Mesenchymal stem cell (in vitro differentiated cells and primary cell): ENCODE data around the gene LGALS1. TPM values are rescaled to one million over a fixed set of nuclear protein-coding genes. Genes with fewer than 3 reads are reported as not detected.

ENCODE experiments used
- DNase-seq: peaks from one replicate; pipeline ENCODE4 v3.0.0-alpha.2; 2013
- H2AFZ ChIP-seq: one replicate; pipeline ENCODE4 v1.6.1; 2013; ENCODE audit warnings: low read depth, mild to moderate bottlenecking, control low read depth, inconsistent platforms, low read length, moderate library complexity
- H2AK5ac ChIP-seq: 2 replicates; pipeline ENCODE4 v1.6.1; 2013; ENCODE audit warnings: low read length, moderate library complexity, mild to moderate bottlenecking, inconsistent platforms; ENCODE audit not compliant: severe bottlenecking
- H2BK120ac ChIP-seq: one replicate; pipeline ENCODE4 v1.6.1; 2013; ENCODE audit warnings: low read depth, mild to moderate bottlenecking, inconsistent platforms, low read length, moderate library complexity
- H2BK12ac ChIP-seq, 2 experiments: one replicate each; pipeline ENCODE4 v1.6.1; 2013; ENCODE audit warnings: inconsistent platforms in 2 of 2, low read length in 2 of 2, mild to moderate bottlenecking in 2 of 2, moderate library complexity in 2 of 2, control low read depth in 1 of 2
- H2BK15ac ChIP-seq: one replicate; pipeline ENCODE4 v1.6.1; 2013; ENCODE audit warnings: mild to moderate bottlenecking, low read depth, inconsistent platforms; ENCODE audit not compliant: poor library complexity, severe bottlenecking
- H2BK5ac ChIP-seq: 2 replicates; pipeline ENCODE4 v1.6.1; 2013; ENCODE audit warnings: low read depth, mild to moderate bottlenecking, low read length, control low read depth, inconsistent platforms; ENCODE audit not compliant: poor library complexity, severe bottlenecking
- H3K14ac ChIP-seq, 2 experiments: one replicate each; pipeline ENCODE4 v1.6.1; 2013; ENCODE audit warnings: inconsistent platforms in 2 of 2, low read length in 2 of 2, control low read depth in 1 of 2, mild to moderate bottlenecking in 1 of 2, moderate library complexity in 1 of 2
- H3K18ac ChIP-seq, 2 experiments: one replicate each; pipeline ENCODE4 v1.6.1; 2013; ENCODE audit warnings: inconsistent platforms in 2 of 2, low read length in 2 of 2, control low read depth in 1 of 2, low read depth in 1 of 2, mild to moderate bottlenecking in 1 of 2
- H3K23ac ChIP-seq, 2 experiments: one replicate each; pipeline ENCODE4 v1.6.1; 2013; ENCODE audit warnings: inconsistent platforms in 2 of 2, low read length in 2 of 2, mild to moderate bottlenecking in 2 of 2, moderate library complexity in 2 of 2, control low read depth in 1 of 2
- H3K27ac ChIP-seq: 2 replicates; pipeline ENCODE4 v1.5.1; 2013; ENCODE audit warnings: mild to moderate bottlenecking, moderate library complexity, low read length, control low read depth, inconsistent platforms; ENCODE audit not compliant: poor library complexity, severe bottlenecking
- H3K27me3 ChIP-seq, 2 experiments: 2 replicates each; pipeline versions ENCODE4 v1.6.1 to v1.7.0; 2013; ENCODE audit warnings: low read length in 2 of 2, mild to moderate bottlenecking in 2 of 2, moderate library complexity in 2 of 2, control low read depth in 1 of 2, inconsistent platforms in 1 of 2; ENCODE audit not compliant: control insufficient read depth in 1 of 2, insufficient read depth in 1 of 2
- H3K36me3 ChIP-seq, 2 experiments: 2 replicates each; pipeline versions ENCODE4 v1.6.1 to v1.7.0; 2013; ENCODE audit warnings: low read length in 2 of 2, control low read depth in 1 of 2, inconsistent platforms in 1 of 2, low read depth in 1 of 2, mild to moderate bottlenecking in 1 of 2; ENCODE audit not compliant: insufficient read depth in 2 of 2, control insufficient read depth in 1 of 2
- H3K4ac ChIP-seq, 2 experiments: one replicate each; pipeline ENCODE4 v1.6.1; 2013; ENCODE audit warnings: inconsistent platforms in 2 of 2, low read length in 2 of 2, mild to moderate bottlenecking in 2 of 2, moderate library complexity in 2 of 2, control low read depth in 1 of 2, low read depth in 1 of 2
- H3K4me1 ChIP-seq: 2 replicates; pipeline ENCODE4 v1.6.1; 2013; ENCODE audit warnings: low read depth, low read length, control low read depth; ENCODE audit not compliant: control insufficient read depth, insufficient read depth
- H3K4me2 ChIP-seq: 2 replicates; pipeline ENCODE4 v1.6.1; 2013; ENCODE audit warnings: low read length, mild to moderate bottlenecking, inconsistent platforms; ENCODE audit not compliant: poor library complexity, severe bottlenecking
- H3K4me3 ChIP-seq, 2 experiments: 2 replicates each; pipeline versions ENCODE4 v1.5.1 to v1.7.0; 2013; ENCODE audit warnings: low read length in 2 of 2, mild to moderate bottlenecking in 2 of 2, control low read depth in 1 of 2, low read depth in 1 of 2; ENCODE audit not compliant: insufficient read depth in 1 of 2
- H3K79me1 ChIP-seq: replicated peaks from 2 replicates; pipeline ENCODE4 v1.6.1; 2013; ENCODE audit warnings: mild to moderate bottlenecking, control low read depth, low read length, inconsistent platforms; ENCODE audit not compliant: poor library complexity, severe bottlenecking
- H3K9ac ChIP-seq: 2 replicates; pipeline ENCODE4 v1.7.0; 2013; ENCODE audit warnings: mild to moderate bottlenecking, low read length, moderate library complexity
- H3K9me3 ChIP-seq: 2 replicates; pipeline ENCODE4 v1.7.0; 2013; ENCODE audit warnings: mild to moderate bottlenecking, low read length; ENCODE audit not compliant: control insufficient read depth
- H4K8ac ChIP-seq: one replicate; pipeline ENCODE4 v1.6.1; 2013; ENCODE audit warnings: inconsistent platforms, mild to moderate bottlenecking, low read length, moderate library complexity
- H4K91ac ChIP-seq: one replicate; pipeline ENCODE4 v1.6.1; 2013; ENCODE audit warnings: mild to moderate bottlenecking, low read length, inconsistent platforms
- WGBS: methylation state at CpG from one replicate; pipeline ENCODE4 v1.1.7; 2013; ENCODE audit warnings: mixed read lengths; 5-methylcytosine and 5-hydroxymethylcytosine counted together
- small RNA-seq: library from polyadenylated mRNA; stranded (forward); fragments of <200 nt; extraction: miRNeasy Mini kit (QIAGEN cat#:217004); gene quantifications from one replicate; pipeline ENCODE3, GENCODE V24; 2013; ENCODE audit warnings: low read depth

LGALS1 gene

DNA sequence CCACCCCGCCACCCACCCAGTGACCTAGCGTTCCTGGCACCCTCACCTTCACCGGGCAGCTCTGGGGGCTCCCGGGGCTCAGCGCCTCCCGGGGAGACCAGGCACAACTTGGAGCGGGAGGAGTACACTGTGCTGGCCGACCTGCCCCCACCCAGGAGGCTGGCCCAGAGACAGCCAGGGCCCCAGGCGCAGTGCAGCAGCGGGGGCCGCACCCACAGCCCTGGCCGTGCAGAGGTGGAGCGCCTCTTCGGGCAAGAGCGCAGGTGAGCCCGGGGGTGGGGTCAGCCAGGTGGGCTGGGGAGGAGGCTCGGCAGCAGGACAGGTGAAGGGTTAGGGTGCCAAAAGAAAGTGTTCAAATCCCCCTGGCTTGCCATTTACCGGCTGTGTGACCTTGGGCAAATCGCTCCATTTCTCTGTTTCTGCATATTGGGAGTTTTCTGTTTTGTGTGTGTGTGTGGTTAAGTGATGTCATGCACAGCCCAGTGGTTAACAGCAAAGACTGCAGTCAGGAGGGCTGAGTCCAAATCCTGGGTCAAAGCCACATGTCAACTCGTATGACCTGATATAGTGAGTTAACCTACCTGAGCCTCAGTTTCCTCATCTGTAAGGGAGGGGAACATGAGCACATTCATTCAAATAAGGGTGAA lies 50.9 kb downstream of the LGALS1 start:
- no peak overlapping the region for H4K8ac ChIP-seq
- H3K27me3 ChIP-seq = no peaks in the 10 kb centered on the region
- no peak overlapping the region for H2BK120ac ChIP-seq
- H3K4me3 ChIP-seq = no peak overlapping the region
- no peak overlapping the region for H2BK5ac ChIP-seq
- no peak overlapping the region for H4K91ac ChIP-seq
- 93% methylated on average over 20 of the region's 20 CpGs for WGBS
- no peaks in the 10 kb centered on the region for H3K79me1 ChIP-seq
- no peak overlapping the region for H3K23ac ChIP-seq
- DNase-seq = peak; percentile 43
- no peak overlapping the region for H2AK5ac ChIP-seq
- H3K18ac ChIP-seq = no peak overlapping the region
- no peak overlapping the region for H3K9ac ChIP-seq
- H3K36me3 ChIP-seq = peaks cover 0 to 7% of the 10 kb centered on the region in 2 experiments
- H2BK15ac ChIP-seq = no peak overlapping the region
- no peak overlapping the region for H3K4ac ChIP-seq
- H2BK12ac ChIP-seq = no peak overlapping the region
- no peak overlapping the region for H3K14ac ChIP-seq
- H3K9me3 ChIP-seq = no peaks in the 10 kb centered on the region
- H3K4me1 ChIP-seq = peaks cover 8% of the 10 kb centered on the region
- H2AFZ ChIP-seq = no peak overlapping the region
- H3K4me2 ChIP-seq = no peak overlapping the region
- no peak overlapping the region for H3K27ac ChIP-seq

DNA sequence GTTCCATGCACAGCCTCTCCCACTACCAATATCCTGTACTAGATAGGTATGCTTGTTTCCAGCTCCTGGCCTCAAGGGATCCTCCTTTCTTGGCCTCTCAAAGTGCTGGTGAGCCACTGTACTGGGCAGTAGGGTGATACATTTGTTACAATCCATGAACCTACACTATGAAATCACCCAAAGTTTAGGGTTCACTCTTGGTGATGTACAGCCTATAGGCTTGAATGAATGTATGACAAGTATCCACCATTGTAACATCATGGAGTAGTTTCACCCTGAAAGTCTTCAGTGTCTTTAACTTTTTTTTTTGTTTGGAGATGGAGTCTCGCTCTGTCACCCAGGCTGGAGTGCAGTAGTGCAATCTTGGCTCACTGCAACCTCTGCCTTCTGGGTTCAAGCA lies 53.2 kb downstream of the LGALS1 start:
- peak overlapping the region; percentile 52 for H3K9ac ChIP-seq

More for the DNA sequence above, 53.2 kb downstream of the LGALS1 start:
- H2AFZ ChIP-seq = no peak overlapping the region
- WGBS = 100% methylated on average over 1 of the region's 1 CpG
- no peak overlapping the region for H3K23ac ChIP-seq
- H4K8ac ChIP-seq = no peak overlapping the region
- peaks cover 0 to under 1% of the 10 kb centered on the region in 2 experiments for H3K36me3 ChIP-seq
- no peaks in the 10 kb centered on the region for H3K9me3 ChIP-seq
- no peak overlapping the region for H2BK5ac ChIP-seq
- no peak overlapping the region for H3K27ac ChIP-seq
- H3K4me3 ChIP-seq = no peak overlapping the region
- H3K79me1 ChIP-seq = no peaks in the 10 kb centered on the region
- no peak for DNase-seq
- H3K4ac ChIP-seq = no peak overlapping the region
- no peak overlapping the region for H3K18ac ChIP-seq
- no peak overlapping the region for H3K4me2 ChIP-seq
- no peak overlapping the region for H2BK12ac ChIP-seq
- no peak overlapping the region for H2BK15ac ChIP-seq
- H3K14ac ChIP-seq = no peak overlapping the region
- no peak overlapping the region for H2BK120ac ChIP-seq
- no peaks in the 10 kb centered on the region for H3K27me3 ChIP-seq
- no peak overlapping the region for H2AK5ac ChIP-seq
- H3K4me1 ChIP-seq = peaks cover 7% of the 10 kb centered on the region
- H4K91ac ChIP-seq = no peak overlapping the region

Small RNA genes lying within 50 kb of the gene (small RNA-seq; reads per million reads assigned to genes)
- not detected for gene RN7SL385P
